ENCODE results near the gene GNAT2. TPM values are rescaled to one million over a fixed set of nuclear protein-coding genes. Genes with fewer than 3 reads are reported as not detected.
A peak's percentile ranks its signal among the peaks of the same experiment; 100 is the strongest.

Gene GNAT2
- total RNA-seq, 2 experiments from 2014 or later = not detected

DNA sequence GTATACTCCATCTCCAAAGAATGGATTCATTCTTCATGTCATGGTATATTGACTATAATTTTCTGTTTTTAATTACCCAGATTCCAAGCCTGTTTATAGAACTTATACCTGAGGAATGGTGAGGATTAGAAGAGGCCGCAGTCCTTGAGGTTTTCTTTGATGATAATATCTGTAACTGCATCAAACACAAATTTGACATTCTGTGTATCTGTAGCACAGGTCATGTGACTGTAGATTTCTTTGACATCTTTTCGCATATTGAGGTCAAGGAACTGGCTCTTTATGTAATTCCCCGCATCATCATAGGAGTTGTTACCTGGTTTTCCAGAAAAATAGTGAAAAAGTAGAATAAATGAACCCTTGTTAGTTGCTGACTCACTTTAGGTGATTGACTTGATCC, 16.2 kb downstream of the GNAT2 start:
- Mint-ChIP-seq H3K27ac (peak overlapping the region; percentile 71), H3K4me1 (ENCODE audit: low read depth) (peaks cover 32% of the 10 kb centered on the region), H3K9me3 (no peaks in the 10 kb centered on the region), H3K27me3 (no peaks in the 10 kb centered on the region), H3K4me3 (no peak overlapping the region), H3K36me3 (ENCODE audit: low read depth) (peaks cover 6% of the 10 kb centered on the region)
- ChIA-PET CTCF (interaction anchor here (0.7 kb wide), 1 partner anchor 14 kb away, joined by 5 read pairs; no protein-coding TSS in a partner anchor), POLR2A (no interaction called here)
- Histone ChIP-seq H3K9me3 (ENCODE audit: control insufficient read depth in 1 of 2, insufficient read depth in 1 of 2, low read length in 2 of 2) (no peaks in the 10 kb centered on the region), H3K27ac (ENCODE audit: low read depth in 1 of 2, low read length in 2 of 2) (no peak overlapping the region), H3K4me1 (ENCODE audit: insufficient read depth, low read length) (peaks cover 2% of the 10 kb centered on the region), H3K36me3 (ENCODE audit: insufficient read depth, low read length) (peaks cover 3% of the 10 kb centered on the region), H3K4me3 (ENCODE audit: low read length) (no peak overlapping the region), H3K27me3 (ENCODE audit: control insufficient read depth in 1 of 2, insufficient read depth in 2 of 2, low read length in 2 of 2) (no peaks in the 10 kb centered on the region)
- TF ChIP-seq, protein P1, sequence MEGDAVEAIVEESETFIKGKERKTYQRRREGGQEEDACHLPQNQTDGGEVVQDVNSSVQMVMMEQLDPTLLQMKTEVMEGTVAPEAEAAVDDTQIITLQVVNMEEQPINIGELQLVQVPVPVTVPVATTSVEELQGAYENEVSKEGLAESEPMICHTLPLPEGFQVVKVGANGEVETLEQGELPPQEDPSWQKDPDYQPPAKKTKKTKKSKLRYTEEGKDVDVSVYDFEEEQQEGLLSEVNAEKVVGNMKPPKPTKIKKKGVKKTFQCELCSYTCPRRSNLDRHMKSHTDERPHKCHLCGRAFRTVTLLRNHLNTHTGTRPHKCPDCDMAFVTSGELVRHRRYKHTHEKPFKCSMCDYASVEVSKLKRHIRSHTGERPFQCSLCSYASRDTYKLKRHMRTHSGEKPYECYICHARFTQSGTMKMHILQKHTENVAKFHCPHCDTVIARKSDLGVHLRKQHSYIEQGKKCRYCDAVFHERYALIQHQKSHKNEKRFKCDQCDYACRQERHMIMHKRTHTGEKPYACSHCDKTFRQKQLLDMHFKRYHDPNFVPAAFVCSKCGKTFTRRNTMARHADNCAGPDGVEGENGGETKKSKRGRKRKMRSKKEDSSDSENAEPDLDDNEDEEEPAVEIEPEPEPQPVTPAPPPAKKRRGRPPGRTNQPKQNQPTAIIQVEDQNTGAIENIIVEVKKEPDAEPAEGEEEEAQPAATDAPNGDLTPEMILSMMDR (IDR thresholded peaks at IDR 0.05) = no peak
- peak in 3 of 14 experiments; percentile 38 to 55 (median 39) for DNase-seq
- peak; percentile 78 for ATAC-seq (ENCODE audit: poor library complexity)
- intact Hi-C loops (cut with DNase I, micrococcal nuclease) = no loop called here

DNA sequence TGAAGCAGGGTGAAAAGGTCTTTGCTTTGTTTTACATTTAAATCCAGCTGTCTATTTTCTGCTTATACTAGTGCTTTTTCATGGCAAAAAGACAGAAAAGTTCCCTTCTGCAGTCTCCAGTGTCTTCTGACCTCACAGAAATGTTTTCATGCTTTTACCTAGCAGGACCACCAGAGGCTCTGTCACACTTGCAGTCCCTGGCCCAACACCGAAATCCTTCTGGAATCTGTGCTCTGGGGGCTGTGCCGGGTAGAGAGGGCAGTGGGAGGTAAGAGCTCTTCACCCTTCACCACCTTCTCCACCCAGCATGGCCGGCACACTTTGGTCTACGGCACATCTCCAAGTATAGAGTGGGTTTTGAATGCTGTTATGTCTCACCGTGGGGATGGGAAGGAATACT, 20.8 kb downstream of the GNAT2 start:
- Mint-ChIP-seq H3K4me1 (ENCODE audit: low read depth) (peaks cover 18% of the 10 kb centered on the region), H3K27me3 (no peaks in the 10 kb centered on the region), H3K27ac (no peak overlapping the region), H3K36me3 (ENCODE audit: low read depth) (peaks cover 32% of the 10 kb centered on the region), H3K4me3 (no peak overlapping the region), H3K9me3 (no peaks in the 10 kb centered on the region)
- Histone ChIP-seq H3K27me3 (ENCODE audit: control insufficient read depth in 1 of 2, insufficient read depth in 2 of 2, low read length in 2 of 2) (no peaks in the 10 kb centered on the region), H3K4me3 (ENCODE audit: low read length) (no peak overlapping the region), H3K36me3 (ENCODE audit: insufficient read depth, low read length) (peaks cover 10% of the 10 kb centered on the region), H3K9me3 (ENCODE audit: control insufficient read depth in 1 of 2, insufficient read depth in 1 of 2, low read length in 2 of 2) (no peaks in the 10 kb centered on the region), H3K27ac (ENCODE audit: low read depth in 1 of 2, low read length in 2 of 2) (no peak overlapping the region), H3K4me1 (ENCODE audit: insufficient read depth, low read length) (peaks cover 2% of the 10 kb centered on the region)
- TF ChIP-seq, protein P1 (IDR thresholded peaks at IDR 0.05) = no peak
- POLR2A ChIA-PET = no interaction called here
- CTCF ChIA-PET = interaction anchor here (0.6 to 2.5 kb wide), 3 partner anchors 41 to 1302 kb away, joined by 3 to 7 read pairs (median 3); no protein-coding TSS in a partner anchor
- DNase-seq = peak in 1 of 14 experiments; percentile 15
- no peak for ATAC-seq (ENCODE audit: poor library complexity)
- intact Hi-C loops (cut with DNase I, micrococcal nuclease) = no loop called here

DNA sequence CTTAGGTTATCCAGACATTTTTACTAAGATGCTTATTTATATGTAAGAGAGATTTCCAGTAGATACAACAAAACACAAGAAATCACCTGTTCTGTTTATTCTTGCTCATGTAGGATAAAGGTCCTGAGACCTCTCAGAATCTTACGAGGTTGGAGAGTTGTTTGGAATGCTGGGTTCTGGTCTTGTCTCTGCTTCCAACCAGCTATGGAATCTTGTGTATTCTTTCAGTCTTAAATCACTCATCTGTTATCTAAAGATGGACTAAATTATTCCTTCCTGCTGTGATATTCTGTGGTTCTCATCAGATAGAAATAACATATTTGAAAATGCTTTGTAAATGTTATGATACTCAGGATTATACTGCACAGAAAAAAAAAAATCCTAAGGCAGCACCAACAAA, 21.3 kb downstream of the GNAT2 start:
- no peak overlapping the region for H3K4me3 Mint-ChIP-seq
- intact Hi-C loops (cut with DNase I, micrococcal nuclease) = no loop called here
- no peak overlapping the region for H3K27ac Mint-ChIP-seq
- peaks cover 37% of the 10 kb centered on the region for H3K36me3 Mint-ChIP-seq (ENCODE audit: low read depth)
- no peaks in the 10 kb centered on the region for H3K9me3 Mint-ChIP-seq
- peaks cover 13% of the 10 kb centered on the region for H3K4me1 Mint-ChIP-seq (ENCODE audit: low read depth)
- no peaks in the 10 kb centered on the region for H3K27me3 ChIP-seq (ENCODE audit: control insufficient read depth in 1 of 2, insufficient read depth in 2 of 2, low read length in 2 of 2)
- peaks cover 14% of the 10 kb centered on the region for H3K36me3 ChIP-seq (ENCODE audit: insufficient read depth, low read length)
- no peak overlapping the region for H3K27ac ChIP-seq (ENCODE audit: low read depth in 1 of 2, low read length in 2 of 2)
- no peaks in the 10 kb centered on the region for H3K9me3 ChIP-seq (ENCODE audit: control insufficient read depth in 1 of 2, insufficient read depth in 1 of 2, low read length in 2 of 2)
- ATAC-seq (ENCODE audit: poor library complexity) = no peak
- no peak for DNase-seq
- no peak overlapping the region for H3K4me3 ChIP-seq (ENCODE audit: low read length)
- no peaks in the 10 kb centered on the region for H3K27me3 Mint-ChIP-seq
- TF ChIP-seq, protein P1 (IDR thresholded peaks at IDR 0.05) = no peak
- peaks cover 2% of the 10 kb centered on the region for H3K4me1 ChIP-seq (ENCODE audit: insufficient read depth, low read length)
- CTCF ChIA-PET = interaction anchor here (0.8 to 2.5 kb wide), 4 partner anchors 11 to 52 kb away, joined by 3 to 7 read pairs (median 4); no protein-coding TSS in a partner anchor
- POLR2A ChIA-PET = interaction anchor here (1.7 kb wide), 1 partner anchor 50 kb away, joined by 4 read pairs; the partner anchor contains the start of gene GNAI3
